Activated naive CD4-positive, alpha-beta T cell treated with anti-CD3 and anti-CD28 coated beads, Interleukin-2, amount 50 U/mL, for 16 hours (primary cell): ENCODE results near the gene ATXN7.

ENCODE experiments used
- DNase-seq: peaks from one replicate; pipeline ENCODE4 v3.0.0-alpha.2; 2020

ATXN7 gene

GRCh38 chr3:63986146-63986545, 122.5 kb downstream of the ATXN7 start:
- DNase-seq = no peak

GRCh38 chr3:63986831-63987230, 123.2 kb downstream of the ATXN7 start:
- no peak for DNase-seq

GRCh38 chr3:63988943-63989342, 125.3 kb downstream of the ATXN7 start:
- no peak for DNase-seq

GRCh38 chr3:63990204-63990603, 126.5 kb downstream of the ATXN7 start:
- no peak for DNase-seq

GRCh38 chr3:63990733-63991132, 127.1 kb downstream of the ATXN7 start:
- no peak for DNase-seq

GRCh38 chr3:63991666-63992065, 128.0 kb downstream of the ATXN7 start:
- no peak for DNase-seq

GRCh38 chr3:63992516-63993209, 129.0 kb downstream of the ATXN7 start:
- no peak for DNase-seq

GRCh38 chr3:63993653-63994079, 130.0 kb downstream of the ATXN7 start:
- DNase-seq = peak; percentile 51

- DNase-seq = no peak
Observed at GRCh38 chr3:63995086-63995485, 131.4 kb downstream of the ATXN7 start.

- no peak for DNase-seq
Observed at GRCh38 chr3:63998852-63999754, 135.4 kb downstream of the ATXN7 start.

GRCh38 chr3:64000453-64001055, 136.9 kb downstream of the ATXN7 start:
- DNase-seq = no peak

- no peak for DNase-seq
Observed at GRCh38 chr3:64002233-64002632, 138.6 kb downstream of the ATXN7 start.

GRCh38 chr3:64003589-64003988, 139.9 kb downstream of the ATXN7 start:
- DNase-seq = no peak

- no peak for DNase-seq
Observed at GRCh38 chr3:64008017-64008416, 144.3 kb downstream of the ATXN7 start.

GRCh38 chr3:64008487-64009351, 145.1 kb downstream of the ATXN7 start:
- DNase-seq = no peak

- DNase-seq = no peak
Observed at GRCh38 chr3:64009528-64009927, 145.9 kb downstream of the ATXN7 start.

- no peak for DNase-seq
Observed at GRCh38 chr3:64010199-64010598, 146.5 kb downstream of the ATXN7 start.

- DNase-seq = no peak
Observed at GRCh38 chr3:64011685-64012084, 148.0 kb downstream of the ATXN7 start.

GRCh38 chr3:64016941-64017620, 153.4 kb downstream of the ATXN7 start:
- DNase-seq = no peak

- DNase-seq = no peak
Observed at GRCh38 chr3:64019271-64019670, 155.6 kb downstream of the ATXN7 start.

- DNase-seq = no peak
Observed at GRCh38 chr3:64019879-64020278, 156.2 kb downstream of the ATXN7 start.

GRCh38 chr3:64021922-64022321, 158.3 kb downstream of the ATXN7 start:
- DNase-seq = no peak
